HG03571 (cell line): ENCODE measurements around the gene SLC39A2.
"Not testable (repeated sequence)": the region's sequence is repeated elsewhere in the genome, so short reads cannot be mapped to it uniquely, and the experiment has no call there.

ENCODE experiments used
- ATAC-seq: cut with Tn5 transposase; IDR thresholded peaks from one replicate; pipeline ENCODE4 v1.9.1; 2021; ENCODE audit not compliant: unreplicated experiment

Gene SLC39A2

GRCh38 chr14:20996521-20996920, 2.6 kb upstream of the SLC39A2 start:
- no peak for ATAC-seq

DNA sequence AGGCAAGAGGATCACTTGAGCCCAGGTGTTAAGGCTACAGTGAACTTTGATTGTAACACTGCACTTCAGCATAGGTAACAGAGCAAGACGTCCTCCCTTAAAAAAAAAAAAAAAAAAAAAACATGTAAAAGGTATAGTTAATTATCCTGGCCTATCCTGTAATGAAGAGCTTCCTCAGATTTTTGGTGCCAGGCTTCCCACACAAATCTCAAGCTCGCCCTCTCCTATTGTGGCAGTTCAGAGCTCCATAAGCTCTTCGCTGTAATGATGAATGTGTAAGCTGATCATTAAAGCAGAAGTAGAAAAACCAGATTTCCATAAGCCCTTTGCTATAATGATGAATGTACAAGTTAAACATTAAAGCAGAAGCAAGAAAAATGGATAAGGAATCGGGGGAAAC, 2.0 kb upstream of the SLC39A2 start:
- ATAC-seq, result no peak

DNA sequence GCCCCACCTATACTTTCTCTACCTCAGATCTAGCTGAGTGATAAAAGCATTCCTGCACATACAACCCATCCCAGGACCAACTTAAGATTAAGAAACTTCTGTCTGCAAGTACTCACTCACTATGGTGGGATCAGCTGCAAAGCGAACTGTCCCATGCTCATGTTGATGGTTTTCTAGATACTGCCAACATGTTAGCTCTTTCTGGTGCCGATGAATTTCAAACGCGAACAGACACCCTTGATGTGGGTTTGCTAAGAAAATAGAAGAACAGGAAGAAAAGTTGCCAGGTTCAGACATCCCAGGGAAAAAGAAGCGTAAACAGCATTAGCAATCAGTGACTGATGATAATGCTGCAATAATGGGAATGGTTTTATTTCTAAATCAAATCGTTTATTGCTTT, 1.5 kb upstream of the SLC39A2 start:
- no peak for ATAC-seq

DNA sequence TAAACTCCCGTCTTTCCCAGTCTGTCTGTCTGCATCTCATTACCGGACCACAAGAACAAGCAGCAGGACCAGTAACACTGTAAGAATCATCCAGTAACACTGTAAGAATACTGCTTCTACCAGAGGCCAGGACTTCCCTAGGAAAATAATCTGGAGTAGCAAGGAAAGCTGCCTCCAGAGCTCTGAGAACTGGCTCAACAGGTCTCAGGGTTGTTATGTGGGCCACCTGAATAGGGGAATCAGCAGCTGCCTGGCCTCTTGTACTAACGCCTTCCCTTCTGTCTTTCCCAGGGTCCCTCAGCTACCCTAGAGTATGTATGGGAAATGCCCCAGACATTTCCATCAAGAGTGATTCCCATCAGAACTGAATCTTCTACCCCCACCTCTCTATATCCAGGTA, 954 bp upstream of the SLC39A2 start:
- ATAC-seq, result no peak

GRCh38 chr14:20999591-20999990, 498 bp downstream of the SLC39A2 start:
- ATAC-seq, result no peak

- no peak for ATAC-seq
These were observed 2.1 kb downstream of the SLC39A2 start for GRCh38 chr14:21001218-21001617.

- no peak for ATAC-seq
These were observed 4.8 kb downstream of the SLC39A2 start for GRCh38 chr14:21003788-21004346.

- not testable (repeated sequence) for ATAC-seq
These were observed 10.6 kb downstream of the SLC39A2 start for GRCh38 chr14:21009721-21010120.

DNA sequence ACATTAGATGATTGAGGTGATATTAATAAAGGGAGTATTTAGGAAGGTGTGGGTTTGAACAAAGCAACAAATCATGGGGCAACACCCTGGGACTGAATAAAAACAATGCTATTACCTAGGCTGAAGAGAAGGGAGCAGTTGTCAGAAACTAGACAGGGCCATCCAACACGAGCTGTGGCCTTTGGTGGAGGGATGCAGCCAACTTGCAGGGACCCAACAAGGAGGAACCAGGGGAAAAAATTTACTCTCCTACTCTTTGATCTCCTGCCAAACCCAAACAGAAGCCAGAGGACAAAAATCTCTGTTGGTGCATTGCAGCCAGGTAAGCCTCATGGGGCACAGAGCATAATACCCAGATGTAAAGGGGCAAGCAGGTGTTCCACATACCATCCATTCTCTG, 12.0 kb downstream of the SLC39A2 start:
- no peak for ATAC-seq

GRCh38 chr14:21014761-21015190, 15.7 kb downstream of the SLC39A2 start:
- ATAC-seq, result no peak

DNA sequence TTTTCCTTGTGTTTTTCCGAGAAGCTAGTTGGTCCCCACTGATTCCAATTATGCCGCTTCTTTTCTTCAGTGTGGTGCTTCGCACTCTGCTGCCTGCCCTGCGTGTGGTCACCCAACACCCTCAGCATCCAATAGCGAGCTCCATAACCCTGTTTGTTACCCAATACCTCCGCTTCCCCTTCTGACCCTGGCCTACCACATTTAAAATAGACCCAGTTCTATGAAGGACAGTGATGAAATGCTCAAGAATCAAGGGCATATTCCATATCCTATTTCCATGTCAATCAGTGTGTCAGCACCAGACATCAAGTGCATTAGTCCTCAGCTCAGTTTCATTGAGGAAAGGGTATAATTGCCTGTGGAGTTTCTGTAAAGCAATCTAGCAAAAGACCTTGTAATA, 16.2 kb downstream of the SLC39A2 start:
- no peak for ATAC-seq

DNA sequence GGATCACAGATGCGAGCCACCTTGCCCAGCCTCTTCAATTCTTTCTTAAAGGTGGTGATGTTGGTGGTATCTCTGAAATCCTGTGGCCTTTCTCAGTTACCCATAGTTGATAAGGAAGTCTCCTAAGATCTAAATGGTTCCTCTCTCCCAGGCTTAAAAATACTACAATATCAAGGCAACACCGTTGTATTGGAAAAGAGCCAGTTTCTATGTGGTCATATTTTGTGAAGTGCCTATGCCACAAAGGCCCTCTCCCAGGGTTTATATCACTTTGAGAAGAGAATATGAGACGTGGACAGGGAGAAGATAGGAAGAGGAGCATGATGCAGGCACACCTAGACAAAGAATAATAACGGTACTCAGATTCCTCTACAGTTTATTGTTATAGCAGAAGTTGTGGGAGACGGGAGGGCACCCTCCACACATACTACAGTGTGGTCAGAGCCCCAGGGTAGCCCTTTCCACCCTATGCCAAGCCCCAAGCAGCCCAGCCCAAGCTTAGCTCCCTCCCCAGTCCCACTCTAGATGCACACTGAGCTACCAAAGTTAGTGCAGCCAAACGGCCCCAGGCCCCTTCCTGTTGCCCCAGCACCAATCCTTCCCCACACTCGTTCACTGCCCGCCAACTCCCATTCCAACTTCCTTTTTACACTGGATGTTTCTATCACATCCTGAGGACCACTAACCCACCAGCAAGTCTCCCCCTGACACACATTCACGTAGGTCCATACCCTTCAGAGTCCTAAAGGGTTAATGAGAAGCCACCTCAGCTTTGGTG, 17.5 kb downstream of the SLC39A2 start:
- ATAC-seq, result no peak

- ATAC-seq, result no peak
These were observed 18.6 kb downstream of the SLC39A2 start for GRCh38 chr14:21017528-21018245.

GRCh38 chr14:21018286-21018685, 19.2 kb downstream of the SLC39A2 start:
- no peak for ATAC-seq

DNA sequence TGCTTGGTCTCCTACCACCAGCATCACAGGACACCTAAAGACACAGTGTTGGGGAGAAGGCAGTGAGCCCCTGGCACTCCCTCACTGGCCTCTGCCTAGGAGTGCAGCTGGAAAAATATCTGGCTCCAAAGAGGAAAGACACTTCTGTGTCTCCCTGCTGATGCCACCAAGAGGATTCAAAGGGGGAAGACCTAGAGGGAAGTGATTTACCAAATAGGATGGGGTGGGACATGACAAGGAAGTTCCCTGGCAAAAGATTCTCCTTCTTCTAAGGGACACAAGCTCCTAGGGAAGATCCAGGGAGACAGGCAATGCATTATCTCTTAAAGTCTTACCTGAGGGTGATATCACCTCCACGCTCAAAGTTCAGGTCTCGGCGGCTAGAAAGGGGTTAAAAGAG, 19.7 kb downstream of the SLC39A2 start:
- ATAC-seq, result no peak

GRCh38 chr14:21019366-21019765, 20.3 kb downstream of the SLC39A2 start:
- ATAC-seq, result no peak

DNA sequence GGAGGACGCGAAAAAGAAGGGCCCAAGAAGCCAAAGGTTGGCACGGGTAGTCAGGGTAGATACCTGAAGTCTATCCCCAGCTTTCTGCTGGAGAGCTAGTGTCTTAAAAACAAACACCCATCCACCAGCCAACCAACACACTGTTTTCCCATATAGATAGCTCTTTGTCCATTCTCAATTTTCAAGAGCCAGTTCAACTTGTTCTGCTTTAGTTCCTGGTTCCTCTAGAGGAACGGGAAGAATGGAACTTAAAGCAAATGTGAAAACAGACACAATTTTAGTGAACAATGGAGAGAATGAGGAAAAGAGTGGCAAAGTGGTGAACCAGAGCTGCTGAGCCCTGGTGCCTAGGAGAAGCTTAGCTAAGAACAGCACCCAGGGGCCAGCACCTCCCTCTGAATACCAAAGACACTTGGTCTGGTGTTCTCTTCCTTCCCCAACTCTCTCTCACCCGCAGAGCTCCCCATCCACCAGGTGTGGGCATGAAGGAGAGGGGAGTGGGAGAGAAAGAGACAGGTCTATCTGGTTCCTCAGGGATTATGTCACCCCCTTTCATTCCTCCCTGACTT, 22.0 kb downstream of the SLC39A2 start:
- ATAC-seq, result no peak

DNA sequence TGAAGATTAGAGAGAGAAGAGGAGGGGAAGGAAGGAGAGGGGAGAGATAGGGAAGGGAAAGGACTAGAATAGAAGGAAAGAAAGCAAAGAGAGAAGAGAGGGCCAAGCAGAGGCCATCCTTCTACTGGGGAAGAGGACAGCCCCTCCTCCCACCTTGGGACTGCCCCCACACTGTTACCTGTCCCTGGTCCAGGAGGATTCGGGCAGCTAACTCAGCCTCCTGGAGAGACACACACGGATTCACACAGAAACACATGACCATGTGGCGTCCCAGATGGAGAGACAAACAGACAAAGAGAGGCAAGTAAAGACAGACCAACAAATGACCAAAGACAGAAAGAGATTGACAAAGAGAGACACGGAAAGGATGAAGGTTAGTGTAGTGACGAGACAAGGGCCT, 23.6 kb downstream of the SLC39A2 start:
- ATAC-seq, result no peak

GRCh38 chr14:21023174-21023573, 24.1 kb downstream of the SLC39A2 start:
- no peak for ATAC-seq

GRCh38 chr14:21023817-21024584, 24.9 kb downstream of the SLC39A2 start:
- no peak for ATAC-seq
